A204.1 (cell line): ENCODE measurements around the gene IL12RB2.

Experiments used
- FAIRE-seq: peaks from 2 replicates; lab custom pipeline; 2012; peaks lifted over from hg19 to GRCh38; lab: Jason Lieb, UNC

The IL12RB2 gene

DNA sequence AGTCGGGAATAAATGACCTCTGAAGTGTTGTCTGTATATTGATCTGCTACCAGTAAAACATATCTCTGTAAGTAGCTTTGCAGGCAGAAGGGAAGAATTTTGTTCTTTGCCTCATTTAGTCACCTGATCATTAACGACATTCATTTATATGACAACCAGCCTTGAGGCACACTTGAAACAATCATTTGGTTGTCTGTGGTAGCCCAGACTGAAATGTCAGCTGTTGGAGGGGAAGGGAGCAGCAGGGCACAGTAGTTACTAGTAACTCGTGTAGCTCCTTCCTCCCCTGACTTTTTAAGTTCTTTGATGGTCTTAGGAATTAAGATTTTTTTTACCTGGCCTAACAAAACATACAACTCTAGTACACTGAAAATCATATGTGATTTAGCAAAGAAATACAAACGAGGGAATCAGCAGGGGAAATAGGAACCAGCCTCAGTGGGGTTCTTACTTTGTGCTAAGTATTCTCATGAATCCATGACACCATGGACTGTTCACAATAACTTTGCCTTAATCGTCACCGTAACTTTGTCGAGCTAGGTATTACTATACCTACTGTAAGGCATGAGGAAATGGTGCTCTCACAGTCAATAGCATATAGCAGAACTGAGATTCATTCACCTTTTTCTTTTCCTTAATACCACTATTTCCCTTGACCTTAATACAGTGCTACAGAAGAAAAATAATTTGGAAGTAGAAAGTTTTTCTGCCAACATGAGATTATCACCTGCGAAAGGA lies 6.4 kb downstream of the IL12RB2 start:
- no peak for FAIRE-seq

- no peak for FAIRE-seq
Observed at GRCh38 chr1:67314696-67315095, 7.0 kb downstream of the IL12RB2 start.

DNA sequence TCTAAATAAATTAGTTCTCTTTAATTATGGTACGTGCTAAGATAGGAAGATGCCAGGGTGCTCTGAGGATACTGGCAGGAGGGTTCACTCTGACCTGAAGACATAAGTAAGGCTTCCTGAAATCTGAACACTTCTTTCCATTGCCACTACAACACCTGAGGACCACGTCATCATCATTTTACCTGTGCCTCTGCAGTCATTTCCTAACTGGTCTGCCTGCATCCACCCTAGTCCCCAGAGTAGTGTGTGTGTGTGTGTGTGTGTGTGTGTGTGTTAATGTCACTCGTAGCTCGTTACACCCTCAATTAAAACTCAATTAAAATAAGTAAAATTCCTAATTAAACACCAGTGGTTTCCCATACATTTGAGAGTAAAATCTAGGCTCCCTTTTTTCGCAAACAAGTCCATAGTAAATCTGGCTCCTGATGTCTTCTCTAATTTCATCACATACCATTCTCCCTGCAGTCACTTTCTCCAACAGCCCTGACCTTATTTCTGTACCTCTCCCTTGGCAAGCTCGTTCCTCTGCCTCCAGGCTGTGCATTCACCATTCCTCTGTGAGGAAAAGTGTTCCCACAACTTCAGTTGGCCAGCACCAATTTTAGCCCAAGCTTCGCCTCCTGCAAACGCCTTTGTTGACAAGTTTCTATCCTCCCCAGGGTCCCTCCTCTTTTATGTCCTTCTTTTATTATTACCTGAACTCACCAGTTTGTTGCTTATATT lies 8.7 kb downstream of the IL12RB2 start:
- FAIRE-seq, result no peak

- no peak for FAIRE-seq
Observed at GRCh38 chr1:67316918-67317317, 9.2 kb downstream of the IL12RB2 start.

- no peak for FAIRE-seq
Observed at GRCh38 chr1:67317803-67318202, 10.1 kb downstream of the IL12RB2 start.

GRCh38 chr1:67322442-67322841 lies 14.8 kb downstream of the IL12RB2 start:
- no peak for FAIRE-seq

- FAIRE-seq, result no peak
Observed at GRCh38 chr1:67323087-67323486, 15.4 kb downstream of the IL12RB2 start.

DNA sequence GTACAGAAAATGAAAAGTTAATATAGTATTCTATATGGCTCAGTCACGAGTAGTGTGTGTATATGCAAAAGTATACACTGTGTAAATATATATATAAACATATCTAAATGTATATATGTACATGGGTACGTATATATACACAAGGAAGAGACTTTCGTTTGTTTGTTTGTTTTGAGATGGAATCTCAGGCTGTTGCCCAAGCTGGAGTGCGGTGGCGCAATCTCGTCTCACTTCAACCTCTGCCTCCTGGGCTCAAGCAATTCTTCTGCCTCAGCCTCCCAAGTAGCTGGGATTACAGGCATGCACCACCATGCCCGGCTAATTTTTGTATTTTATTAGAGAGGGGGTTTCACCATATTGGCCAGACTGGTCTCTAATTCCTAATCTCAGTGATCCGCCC lies 16.4 kb downstream of the IL12RB2 start:
- FAIRE-seq, result no peak

GRCh38 chr1:67327864-67328466 lies 20.3 kb downstream of the IL12RB2 start:
- FAIRE-seq, result no peak

GRCh38 chr1:67332653-67333529 lies 25.2 kb downstream of the IL12RB2 start:
- FAIRE-seq, result peak; percentile 25

DNA sequence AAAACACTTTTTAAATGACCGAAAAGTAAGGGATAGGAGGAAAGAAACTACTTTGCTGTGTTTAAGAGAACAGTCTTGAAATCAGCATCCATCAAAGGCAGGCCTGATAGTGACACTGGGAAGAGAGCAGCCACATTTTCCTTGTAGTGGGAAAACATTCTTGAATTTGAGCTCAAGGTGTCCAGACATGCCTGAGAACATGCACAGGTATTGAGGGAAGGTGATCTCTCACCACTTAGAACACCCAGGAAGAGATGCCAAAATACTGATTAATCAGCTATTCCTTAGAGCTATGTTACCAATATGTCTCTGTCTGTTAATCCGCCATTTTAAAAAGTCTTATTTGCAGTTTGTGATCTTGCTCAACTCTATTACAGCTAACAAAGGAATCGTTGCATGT lies 25.9 kb downstream of the IL12RB2 start:
- FAIRE-seq, result no peak

GRCh38 chr1:67335411-67335810 lies 27.7 kb downstream of the IL12RB2 start:
- no peak for FAIRE-seq

DNA sequence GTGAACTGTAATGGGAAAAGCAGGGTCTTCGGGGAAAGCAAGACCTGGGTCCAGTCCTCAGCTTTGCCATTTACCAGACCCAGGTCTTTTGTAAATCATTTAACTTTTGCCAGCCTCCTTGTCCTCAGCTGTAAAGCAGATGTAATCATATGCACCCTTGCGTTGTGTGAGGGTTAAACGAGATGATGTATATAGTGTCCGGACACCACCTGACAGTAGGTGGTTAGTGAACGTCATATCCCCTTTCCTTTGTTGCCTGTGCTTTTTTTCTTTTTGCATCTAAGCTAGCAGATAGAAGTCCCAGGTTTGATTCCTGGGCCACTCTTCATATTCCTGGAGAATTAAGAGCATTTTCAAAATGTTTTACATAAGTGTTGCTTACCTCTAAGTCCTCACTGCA lies 28.5 kb downstream of the IL12RB2 start:
- FAIRE-seq, result no peak

GRCh38 chr1:67336783-67337182 lies 29.1 kb downstream of the IL12RB2 start:
- FAIRE-seq, result no peak

DNA sequence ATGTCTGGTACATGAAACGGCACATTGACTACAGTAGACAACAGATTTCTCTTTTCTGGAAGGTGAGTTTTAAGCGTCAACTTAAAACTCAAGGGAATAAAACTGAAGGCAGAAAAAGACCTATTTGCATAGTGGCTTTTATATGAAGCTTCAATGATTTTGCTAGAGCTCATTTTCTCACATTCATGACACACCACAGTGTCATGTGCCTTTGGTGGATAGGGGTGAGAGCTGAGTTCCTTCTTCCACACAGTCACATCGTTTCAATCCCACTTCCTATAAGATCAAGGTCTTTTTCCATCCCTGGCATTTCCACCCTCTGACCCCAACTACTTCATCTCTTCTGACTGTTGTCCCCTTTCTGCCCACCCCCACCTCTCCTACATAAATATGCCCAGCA lies 31.0 kb downstream of the IL12RB2 start:
- FAIRE-seq, result no peak

DNA sequence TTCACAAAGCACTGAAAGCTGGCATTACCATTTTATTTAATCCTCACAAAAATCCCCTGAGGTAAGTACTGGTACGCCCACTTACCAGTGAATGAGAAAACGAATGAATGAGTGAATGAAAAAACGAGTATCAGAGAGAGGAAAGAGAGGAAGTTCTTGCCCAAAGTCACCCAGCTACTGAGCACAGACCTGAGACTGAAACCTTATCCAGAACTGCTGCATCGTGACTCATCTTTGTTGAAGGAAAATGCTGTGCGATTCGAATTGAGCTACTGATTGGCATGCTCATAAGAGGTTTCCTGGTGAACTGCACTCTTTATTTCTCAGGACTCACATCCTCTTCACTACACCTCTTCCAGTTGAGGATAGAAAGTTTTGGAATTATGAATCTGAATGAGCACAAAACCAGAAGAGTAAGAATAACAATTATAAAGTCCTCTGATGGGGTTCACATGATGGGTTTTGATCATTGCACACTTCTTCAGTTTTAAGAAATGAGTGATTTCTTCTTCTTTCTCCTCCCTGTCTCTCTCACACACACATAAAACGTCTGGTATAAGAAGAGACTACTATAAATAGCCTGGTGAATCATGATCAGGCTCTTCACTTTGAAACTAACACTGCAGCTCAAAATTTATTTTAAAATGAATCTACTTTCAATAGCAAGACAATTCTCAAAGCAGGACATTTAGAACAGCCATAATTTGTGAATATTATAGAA lies 32.1 kb downstream of the IL12RB2 start:
- FAIRE-seq, result no peak

GRCh38 chr1:67342076-67342890 lies 34.6 kb downstream of the IL12RB2 start:
- no peak for FAIRE-seq

DNA sequence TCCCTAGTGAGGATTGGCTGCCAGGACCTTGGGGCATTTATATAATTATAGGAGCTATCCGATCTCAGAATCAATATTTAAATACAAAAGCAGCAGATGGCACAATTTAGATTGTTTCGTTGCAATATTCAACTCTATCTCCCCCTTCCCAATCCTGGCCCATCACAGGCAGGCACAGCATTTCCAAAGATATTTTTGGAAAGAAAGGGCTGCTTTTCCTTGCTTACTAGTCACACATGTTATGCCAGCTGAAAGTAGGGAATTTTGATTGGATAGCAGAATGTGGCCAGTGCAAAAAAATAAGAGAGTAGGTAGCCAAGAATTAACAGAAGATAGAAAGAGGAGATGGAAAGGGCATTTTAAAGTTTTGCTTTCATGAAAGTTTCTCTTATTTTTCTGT lies 37.9 kb downstream of the IL12RB2 start:
- FAIRE-seq, result no peak

- no peak for FAIRE-seq
Observed at GRCh38 chr1:67346982-67347381, 39.3 kb downstream of the IL12RB2 start.

DNA sequence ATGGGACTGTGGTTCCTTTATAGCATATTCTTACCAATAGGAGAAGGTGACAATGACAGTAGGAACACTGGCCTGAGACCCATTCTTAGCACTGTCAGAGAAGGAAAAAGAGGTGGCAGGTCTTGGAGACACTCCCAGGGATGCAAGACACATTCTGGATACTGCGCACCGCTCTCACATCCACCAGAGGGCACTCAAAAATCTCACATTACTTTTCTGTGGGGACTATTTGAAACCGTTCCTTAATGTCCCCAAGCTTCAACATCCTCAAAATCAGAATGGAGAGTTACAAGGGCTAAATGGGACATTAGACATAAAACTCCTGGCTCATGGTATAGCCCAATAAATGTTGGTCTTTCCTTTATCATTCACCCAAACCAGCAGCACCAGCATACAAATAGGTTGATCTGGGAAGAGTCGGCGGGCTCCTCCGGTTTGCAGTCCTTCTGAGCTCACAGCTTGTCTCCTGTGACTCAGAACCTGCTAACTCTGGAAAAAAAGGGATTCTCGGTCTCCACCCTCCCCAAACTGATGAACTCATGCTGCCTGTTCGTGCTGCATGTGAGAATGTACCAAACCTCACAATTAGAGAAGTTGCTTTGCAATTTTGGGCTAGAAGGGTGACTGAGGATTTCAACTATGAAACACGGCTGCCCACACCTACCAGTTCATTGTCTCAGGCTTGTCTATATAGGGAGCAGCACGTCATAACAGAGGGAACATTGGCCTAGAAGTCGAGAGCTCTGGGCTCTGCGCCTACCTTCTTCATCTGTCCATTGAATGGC lies 40.2 kb downstream of the IL12RB2 start:
- no peak for FAIRE-seq
